Natural killer cell treated with Interleukin-12 subunit alpha and Interleukin-12 subunit beta and Interleukin-15 and Interleukin-18, amount 100 ng/mL, for 72 hours (primary cell): Measurements from ENCODE around the gene FAM161A. TPM values are rescaled to one million over a fixed set of nuclear protein-coding genes. Genes with fewer than 3 reads are reported as not detected.
"Not testable (repeated sequence)": the region's sequence is repeated elsewhere in the genome, so short reads cannot be mapped to it uniquely, and the experiment has no call there.

ENCODE experiments used
- ATAC-seq, 2 donors: fragments of 150-1000 bp; cut with Tn5 transposase in 1 of 2; sonication (Bioruptor Pico), chemical (Tn5 transposase) in 1 of 2; 2 replicates each; pipeline ENCODE4 v1.10.0; 2021
- DNase-seq: peaks from one replicate; pipeline ENCODE4 v3.0.0; 2022; ENCODE audit warnings: low spot score
- H3K27ac Mint-ChIP-seq, 2 donors: 1 replicate in 1 of 2; 2 replicates in 1 of 2; pipeline ENCODE4 v1.8.0; 2022; ENCODE audit warnings: mixed read lengths in 2 of 2, mild to moderate bottlenecking in 1 of 2, moderate library complexity in 1 of 2
- H3K27me3 Mint-ChIP-seq, 2 donors: 1 replicate in 1 of 2; 2 replicates in 1 of 2; pipeline ENCODE4 v1.8.0; 2022; ENCODE audit warnings: mixed read lengths in 2 of 2
- H3K36me3 Mint-ChIP-seq: one replicate; pipeline ENCODE4 v1.8.0; 2022; ENCODE audit warnings: mixed read lengths
- H3K4me1 Mint-ChIP-seq, 2 donors: 1 replicate in 1 of 2; 2 replicates in 1 of 2; pipeline ENCODE4 v1.8.0; 2022; ENCODE audit warnings: low read depth in 2 of 2, mixed read lengths in 2 of 2, mild to moderate bottlenecking in 1 of 2
- H3K4me3 Mint-ChIP-seq: one replicate; pipeline ENCODE4 v1.8.0; 2022; ENCODE audit warnings: mixed read lengths
- H3K9me3 Mint-ChIP-seq: 2 replicates; pipeline ENCODE4 v1.8.0; 2022; ENCODE audit warnings: mixed read lengths
- total RNA-seq, 2 donors: library from RNA; stranded (reverse); gene quantifications; one replicate each; pipeline ENCODE4 v1.2.3, GENCODE V29; 2022

The FAM161A gene
- total RNA-seq, 2 donors from 2014 or later, result 2.2 to 6.6 TPM

DNA sequence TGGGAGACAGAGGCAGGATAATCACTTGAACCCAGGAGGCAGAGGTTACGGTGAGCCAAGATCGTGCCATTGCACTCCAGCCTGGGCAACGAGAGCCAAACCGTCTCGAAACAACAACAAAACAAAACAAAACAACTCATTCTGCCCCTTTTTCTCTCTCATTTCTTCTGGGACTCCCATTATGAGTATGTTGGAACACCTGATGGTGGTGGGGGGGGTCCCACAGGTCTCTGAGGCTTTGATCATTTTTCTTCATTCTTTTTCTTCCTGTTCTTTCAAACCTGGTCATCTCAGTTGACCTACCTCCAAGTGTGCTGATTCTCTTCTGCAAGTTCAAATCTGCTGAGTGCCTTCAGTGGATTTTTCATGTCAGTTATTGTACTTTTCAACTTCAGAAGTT lies 8.2 kb upstream of the FAM161A start:
- peaks cover 21% of the 10 kb centered on the region for H3K36me3 Mint-ChIP-seq
- DNase-seq (no peak), ATAC-seq (no peak)
- H3K27me3 Mint-ChIP-seq, result no peaks in the 10 kb centered on the region
- no peaks in the 10 kb centered on the region for H3K4me1 Mint-ChIP-seq
- H3K9me3 Mint-ChIP-seq, result no peaks in the 10 kb centered on the region
- no peak overlapping the region for H3K27ac Mint-ChIP-seq
- H3K4me3 Mint-ChIP-seq, result no peak overlapping the region

DNA sequence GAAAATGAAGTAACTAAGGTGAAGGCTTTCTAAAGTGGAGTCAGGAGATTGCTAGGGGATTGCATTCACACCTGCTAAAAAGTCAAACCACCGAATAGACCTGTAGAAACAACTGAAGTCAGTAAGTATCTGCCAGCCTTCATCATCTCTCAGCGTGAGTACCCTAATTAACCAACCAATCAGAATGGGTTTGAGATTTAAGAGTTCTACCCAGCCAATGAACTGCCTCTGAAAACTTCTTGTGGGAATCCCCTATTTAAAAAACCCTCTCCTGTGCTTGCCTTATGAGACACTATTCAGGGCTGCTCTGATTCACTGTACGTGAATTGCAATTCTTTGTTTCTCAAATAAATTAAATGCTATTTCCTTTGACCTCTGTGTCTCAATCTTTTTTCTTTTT lies 3.4 kb upstream of the FAM161A start:
- Mint-ChIP-seq H3K4me3 (no peak overlapping the region), H3K9me3 (no peaks in the 10 kb centered on the region), H3K4me1 (peaks cover 13 to 20% of the 10 kb centered on the region in 2 donors), H3K27me3 (no peaks in the 10 kb centered on the region), H3K36me3 (peaks cover 3% of the 10 kb centered on the region), H3K27ac (no peak overlapping the region)
- ATAC-seq (no peak), DNase-seq (no peak)

DNA sequence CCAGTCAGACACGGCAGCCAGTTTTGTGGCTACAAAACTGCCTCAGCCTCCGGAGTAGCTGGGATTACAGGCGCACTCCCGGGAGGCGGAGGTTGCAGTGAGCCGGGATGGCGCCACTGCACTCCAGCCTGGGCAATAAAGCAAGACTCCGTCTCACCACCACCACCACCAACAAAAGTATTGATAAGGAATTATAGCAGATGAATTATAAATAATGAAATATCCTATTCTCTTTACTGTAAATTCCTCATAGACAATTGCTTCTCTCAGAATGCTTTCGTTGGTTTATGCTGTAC lies 1.4 kb upstream of the FAM161A start:
- DNase-seq (no peak), ATAC-seq (no peak)
- H3K27ac Mint-ChIP-seq, result peak overlapping the region; percentile 28 to 66
- H3K4me1 Mint-ChIP-seq, result peaks cover 13 to 20% of the 10 kb centered on the region in 2 donors
- H3K9me3 Mint-ChIP-seq, result no peaks in the 10 kb centered on the region
- no peaks in the 10 kb centered on the region for H3K36me3 Mint-ChIP-seq
- no peaks in the 10 kb centered on the region for H3K27me3 Mint-ChIP-seq
- H3K4me3 Mint-ChIP-seq, result peak overlapping the region; percentile 98

DNA sequence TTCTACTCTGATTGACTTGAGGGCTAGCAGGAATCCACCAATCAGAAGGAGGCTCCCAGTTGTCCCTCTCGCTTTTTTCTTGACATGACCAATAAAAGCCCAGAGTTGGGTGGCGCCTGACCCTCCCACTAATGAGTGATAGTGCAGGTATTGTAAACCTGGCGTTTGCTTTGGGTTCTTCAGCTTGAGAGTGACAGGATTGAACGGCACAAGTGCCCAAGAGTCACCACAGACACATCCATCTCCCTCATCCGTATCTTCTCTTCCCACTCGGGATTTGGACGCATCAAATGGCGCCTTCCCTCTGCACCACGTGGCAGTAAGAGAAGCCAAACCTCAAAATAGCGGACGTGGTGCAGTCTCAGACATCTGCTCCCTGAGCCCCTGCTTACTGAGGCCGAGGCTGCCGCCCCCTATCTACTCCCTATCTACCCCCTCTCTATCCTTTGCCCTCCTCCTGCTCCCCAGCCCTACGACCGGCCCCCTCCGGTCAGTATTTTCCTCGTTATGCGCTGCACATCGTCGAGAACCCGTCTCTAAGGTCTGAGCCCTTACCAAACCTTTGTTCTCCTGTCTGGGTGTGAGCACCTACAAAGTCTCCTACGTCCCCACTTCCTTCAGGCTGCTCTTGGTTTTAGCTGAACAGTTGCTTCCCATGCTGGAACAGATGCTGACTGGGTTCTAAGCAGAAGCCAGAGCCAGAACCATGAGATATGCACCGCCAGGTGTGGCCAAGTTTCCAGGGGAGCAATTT lies 881 bp upstream of the FAM161A start:
- Mint-ChIP-seq H3K27ac (peak overlapping the region; percentile 28 to 66), H3K27me3 (no peaks in the 10 kb centered on the region), H3K4me3 (peak overlapping the region; percentile 98)

GRCh38 chr2:61853086-61853846 lies 594 bp downstream of the FAM161A start:
- Mint-ChIP-seq H3K27ac (peak overlapping the region in 1 of 2 donors; percentile 28), H3K36me3 (no peaks in the 10 kb centered on the region), H3K27me3 (no peaks in the 10 kb centered on the region), H3K4me1 (peaks cover 13 to 20% of the 10 kb centered on the region in 2 donors), H3K9me3 (no peaks in the 10 kb centered on the region), H3K4me3 (peak overlapping the region; percentile 98)
- DNase-seq, result no peak
- ATAC-seq, result peak; percentile 81 to 82

More for the DNA sequence above, 881 bp upstream of the FAM161A start:
- DNase-seq, result peak; percentile 87
- no peaks in the 10 kb centered on the region for H3K9me3 Mint-ChIP-seq
- peak; percentile 94 for ATAC-seq
- no peaks in the 10 kb centered on the region for H3K36me3 Mint-ChIP-seq
- peaks cover 13 to 20% of the 10 kb centered on the region in 2 donors for H3K4me1 Mint-ChIP-seq

GRCh38 chr2:61851270-61851669 lies 2.6 kb downstream of the FAM161A start:
- ATAC-seq, H3K9me3 Mint-ChIP-seq, DNase-seq, H3K36me3 Mint-ChIP-seq, H3K27me3 Mint-ChIP-seq, H3K4me3 Mint-ChIP-seq, H3K27ac Mint-ChIP-seq: not testable (repeated sequence)
- peaks cover 13 to 20% of the 10 kb centered on the region in 2 donors for H3K4me1 Mint-ChIP-seq

- H3K27me3 Mint-ChIP-seq, result no peaks in the 10 kb centered on the region
- no peaks in the 10 kb centered on the region for H3K36me3 Mint-ChIP-seq
- DNase-seq (no peak), ATAC-seq (no peak)
- H3K4me1 Mint-ChIP-seq, result no peaks in the 10 kb centered on the region
- H3K27ac Mint-ChIP-seq, result no peak overlapping the region
- no peaks in the 10 kb centered on the region for H3K9me3 Mint-ChIP-seq
- no peak overlapping the region for H3K4me3 Mint-ChIP-seq
These were observed 8.5 kb downstream of the FAM161A start for GRCh38 chr2:61845320-61845719.

- Mint-ChIP-seq H3K4me3 (no peak overlapping the region), H3K27me3 (no peaks in the 10 kb centered on the region), H3K36me3 (no peaks in the 10 kb centered on the region), H3K4me1 (no peaks in the 10 kb centered on the region), H3K27ac (no peak overlapping the region), H3K9me3 (no peaks in the 10 kb centered on the region)
- no peak for DNase-seq
- no peak for ATAC-seq
These were observed 12.6 kb downstream of the FAM161A start for GRCh38 chr2:61841286-61841685.

- Mint-ChIP-seq H3K36me3 (no peaks in the 10 kb centered on the region), H3K27me3 (no peaks in the 10 kb centered on the region), H3K27ac (no peak overlapping the region), H3K4me3 (no peak overlapping the region), H3K9me3 (no peaks in the 10 kb centered on the region), H3K4me1 (no peaks in the 10 kb centered on the region)
- no peak for DNase-seq
- no peak for ATAC-seq
These were observed 19.0 kb downstream of the FAM161A start for GRCh38 chr2:61834893-61835292.

- ATAC-seq, result no peak
- H3K36me3 Mint-ChIP-seq, result no peaks in the 10 kb centered on the region
- no peaks in the 10 kb centered on the region for H3K9me3 Mint-ChIP-seq
- no peaks in the 10 kb centered on the region for H3K4me1 Mint-ChIP-seq
- H3K27me3 Mint-ChIP-seq, result no peaks in the 10 kb centered on the region
- no peak for DNase-seq
- H3K27ac Mint-ChIP-seq, result no peak overlapping the region
- no peak overlapping the region for H3K4me3 Mint-ChIP-seq
These were observed 19.9 kb downstream of the FAM161A start for GRCh38 chr2:61833971-61834370.

DNA sequence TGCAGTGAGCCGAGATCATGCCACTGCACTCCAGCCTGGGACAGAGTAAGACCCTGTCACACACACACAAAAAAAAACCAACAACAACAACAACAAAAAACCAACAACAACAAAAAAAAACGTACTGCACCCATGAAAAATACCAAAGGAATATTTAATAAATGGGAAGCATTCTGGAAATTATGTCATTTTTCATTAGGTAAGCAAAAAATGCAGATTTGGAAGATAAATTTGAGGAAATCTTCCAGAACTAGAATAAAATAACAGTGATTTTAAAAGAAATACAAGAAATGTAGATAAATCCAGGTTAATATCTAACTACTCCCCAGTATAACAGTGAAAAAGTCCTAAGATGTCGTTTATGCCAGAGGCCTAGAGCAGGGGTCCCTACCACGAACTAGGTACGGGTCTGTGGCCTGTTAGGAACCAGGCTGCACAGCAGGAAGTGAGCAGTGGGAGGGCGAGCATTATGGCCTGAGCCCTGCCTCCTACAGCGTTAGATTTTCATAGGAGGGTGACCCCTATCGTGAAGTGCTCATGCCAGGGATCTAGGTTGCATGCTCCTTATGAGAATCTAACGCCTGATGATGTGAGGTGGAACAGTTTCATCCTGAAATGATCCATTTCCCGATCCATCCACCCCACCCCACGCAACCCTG lies 21.5 kb downstream of the FAM161A start:
- no peak for DNase-seq
- no peak for ATAC-seq
- Mint-ChIP-seq H3K4me3 (no peak overlapping the region), H3K36me3 (no peaks in the 10 kb centered on the region), H3K27me3 (no peaks in the 10 kb centered on the region), H3K27ac (no peak overlapping the region), H3K9me3 (no peaks in the 10 kb centered on the region), H3K4me1 (no peaks in the 10 kb centered on the region)

DNA sequence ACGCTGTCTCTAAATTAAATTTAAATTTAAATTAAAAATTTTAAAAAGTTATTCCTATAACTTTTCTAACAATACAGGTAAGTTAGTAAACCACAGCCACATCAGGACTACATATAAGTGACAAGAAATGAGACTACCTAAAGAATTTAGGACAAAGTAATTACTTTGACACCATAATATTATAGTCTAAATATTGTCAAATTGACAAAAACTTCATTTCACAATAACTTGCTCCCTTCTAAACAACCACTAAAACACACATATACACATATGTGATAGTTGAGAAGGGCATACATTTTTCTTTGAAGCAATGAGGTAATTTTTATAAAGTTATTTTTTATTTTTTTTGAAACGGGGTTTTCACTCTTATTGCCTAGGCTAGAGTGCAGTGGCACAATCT lies 31.6 kb downstream of the FAM161A start:
- no peaks in the 10 kb centered on the region for H3K27me3 Mint-ChIP-seq
- H3K4me3 Mint-ChIP-seq, result no peak overlapping the region
- DNase-seq, result no peak
- no peak overlapping the region for H3K27ac Mint-ChIP-seq
- ATAC-seq, result no peak
- no peaks in the 10 kb centered on the region for H3K9me3 Mint-ChIP-seq
- no peaks in the 10 kb centered on the region for H3K4me1 Mint-ChIP-seq
- no peaks in the 10 kb centered on the region for H3K36me3 Mint-ChIP-seq

DNA sequence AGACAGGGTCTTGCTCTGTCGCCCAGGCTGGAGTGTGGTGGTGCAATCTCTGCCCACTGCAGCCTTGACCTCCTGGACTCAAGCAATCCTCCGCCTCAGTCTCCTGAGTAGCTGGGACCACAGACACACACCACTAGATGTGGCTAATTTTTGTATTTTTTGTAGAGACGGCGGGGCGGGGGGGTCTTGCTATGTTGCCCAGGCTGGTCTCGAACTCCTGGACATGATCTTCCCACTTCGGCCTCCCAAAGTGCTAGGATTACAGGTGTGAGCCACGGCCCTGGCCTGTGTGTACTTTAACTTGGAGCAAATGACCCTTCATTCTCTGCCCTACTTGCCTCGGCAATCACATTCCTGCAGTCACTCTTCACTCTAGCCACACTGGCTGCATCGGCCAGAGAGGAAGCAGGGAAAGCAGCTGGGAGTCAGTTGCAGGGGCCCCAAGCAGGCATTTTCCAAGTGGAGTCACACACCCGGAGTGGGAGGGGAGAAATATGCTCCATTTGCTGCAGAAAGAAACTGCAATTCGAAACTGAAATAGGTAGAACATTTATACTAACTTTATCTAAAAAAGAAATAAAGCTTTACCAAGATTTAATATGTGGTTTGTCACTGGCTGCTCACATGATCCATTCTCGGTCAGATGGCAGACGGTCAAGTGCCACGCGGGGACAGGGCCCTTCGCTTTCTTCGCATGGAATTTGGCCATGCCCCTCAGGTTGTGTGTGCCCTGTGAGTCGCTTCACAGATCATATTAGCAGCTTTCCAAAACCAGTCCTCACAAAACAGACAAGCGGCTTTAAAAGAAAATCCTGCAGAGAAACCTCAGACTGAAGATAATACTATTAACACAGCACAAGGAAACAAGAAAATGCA lies 37.1 kb downstream of the FAM161A start:
- H3K9me3 Mint-ChIP-seq, result no peaks in the 10 kb centered on the region
- no peak for ATAC-seq
- no peaks in the 10 kb centered on the region for H3K4me1 Mint-ChIP-seq

More for the DNA sequence above, 37.1 kb downstream of the FAM161A start:
- H3K36me3 Mint-ChIP-seq, result no peaks in the 10 kb centered on the region
- peaks cover 13 to 27% of the 10 kb centered on the region in 2 donors for H3K27me3 Mint-ChIP-seq
- DNase-seq, result no peak
- H3K4me3 Mint-ChIP-seq, result no peak overlapping the region
- H3K27ac Mint-ChIP-seq, result no peak overlapping the region
